PC-9 (cell line): Measurements from ENCODE around the gene ORC5.

Experiments
- CTCF ChIP-seq: fragments of 200-600 bp; sonication (generic); conservative IDR thresholded peaks from 2 replicates; pipeline ENCODE4 v1.6.1; 2017; ENCODE audit warnings: mixed run types, antibody characterized with exemption, mild to moderate bottlenecking, moderate library complexity
- EZH2 ChIP-seq: fragments of 200-600 bp; sonication (generic); IDR thresholded peaks from 2 replicates; pipeline ENCODE4 v1.8.0; 2017; ENCODE audit warnings: antibody characterized with exemption, low read depth

- TF ChIP-seq CTCF (no peak), EZH2 (no peak)
Observed at GRCh38 chr7:104255194-104255593, 47.4 kb upstream of the ORC5 start.
